HG03175 (cell line): ENCODE measurements around the gene TGFBR3.
A peak's percentile ranks its signal among the peaks of the same experiment; 100 is the strongest.

Experiments
- ATAC-seq: cut with Tn5 transposase; IDR thresholded peaks from one replicate; pipeline ENCODE4 v1.9.1; 2021; ENCODE audit warnings: mild to moderate bottlenecking, moderate library complexity; ENCODE audit not compliant: unreplicated experiment

TGFBR3 gene

GRCh38 chr1:91803847-91804545 lies 82.0 kb downstream of the TGFBR3 start:
- peak; percentile 84 for ATAC-seq

GRCh38 chr1:91803123-91803522 lies 82.8 kb downstream of the TGFBR3 start:
- ATAC-seq = no peak

GRCh38 chr1:91801496-91802115 lies 84.3 kb downstream of the TGFBR3 start:
- no peak for ATAC-seq

GRCh38 chr1:91799863-91800262 lies 86.1 kb downstream of the TGFBR3 start:
- no peak for ATAC-seq

GRCh38 chr1:91799159-91799558 lies 86.8 kb downstream of the TGFBR3 start:
- ATAC-seq = no peak

- ATAC-seq = no peak
These were observed 87.2 kb downstream of the TGFBR3 start for GRCh38 chr1:91798740-91799139.

GRCh38 chr1:91798241-91798648 lies 87.7 kb downstream of the TGFBR3 start:
- ATAC-seq = no peak

- no peak for ATAC-seq
These were observed 88.8 kb downstream of the TGFBR3 start for GRCh38 chr1:91797164-91797563.

GRCh38 chr1:91796390-91796654 lies 89.6 kb downstream of the TGFBR3 start:
- no peak for ATAC-seq

GRCh38 chr1:91795591-91796389 lies 90.2 kb downstream of the TGFBR3 start:
- ATAC-seq = no peak

- ATAC-seq = no peak
These were observed 92.1 kb downstream of the TGFBR3 start for GRCh38 chr1:91793877-91794276.

- ATAC-seq = no peak
These were observed 92.8 kb downstream of the TGFBR3 start for GRCh38 chr1:91793189-91793588.

- ATAC-seq = no peak
These were observed 93.4 kb downstream of the TGFBR3 start for GRCh38 chr1:91792489-91793071.

- no peak for ATAC-seq
These were observed 94.1 kb downstream of the TGFBR3 start for GRCh38 chr1:91791691-91792488.

GRCh38 chr1:91791103-91791502 lies 94.8 kb downstream of the TGFBR3 start:
- no peak for ATAC-seq

GRCh38 chr1:91790392-91790791 lies 95.6 kb downstream of the TGFBR3 start:
- no peak for ATAC-seq

- no peak for ATAC-seq
These were observed 96.5 kb downstream of the TGFBR3 start for GRCh38 chr1:91789273-91789997.

GRCh38 chr1:91787919-91788318 lies 98.0 kb downstream of the TGFBR3 start:
- ATAC-seq = no peak

GRCh38 chr1:91784616-91785015 lies 101.3 kb downstream of the TGFBR3 start:
- ATAC-seq = no peak

- ATAC-seq = peak; percentile 54
These were observed 101.8 kb downstream of the TGFBR3 start for GRCh38 chr1:91784191-91784590.
